Neural cell (in vitro differentiated cells): ENCODE data around the gene EBF3. TPM values are rescaled to one million over a fixed set of nuclear protein-coding genes. Genes with fewer than 3 reads are reported as not detected.

Source experiments
- H2AFZ ChIP-seq: fragments of 200-600, 300-800 bp; sonication (generic), shearing (Covaris generic); 2 replicates; pipeline ENCODE4 v1.6.0; 2014; ENCODE audit warnings: low read depth, mild to moderate bottlenecking, antibody characterized with exemption, low read length, moderate library complexity
- H3F3A ChIP-seq: fragments of 200-600 bp; shearing (Covaris generic); 2 replicates; pipeline ENCODE4 v1.6.1; 2016; ENCODE audit warnings: mild to moderate bottlenecking, moderate library complexity, mixed read lengths, antibody characterized with exemption, low read length; ENCODE audit not compliant: insufficient read depth, poor library complexity, severe bottlenecking
- H3K27ac ChIP-seq: fragments of 200-600, 300-800 bp; sonication (generic), shearing (Covaris generic); 2 replicates; pipeline ENCODE4 v1.5.1; 2014; ENCODE audit warnings: mild to moderate bottlenecking, low read length, moderate library complexity
- H3K27me3 ChIP-seq: fragments of 300-800, 200-600 bp; sonication (generic), shearing (Covaris generic); 2 replicates; pipeline ENCODE4 v1.6.0; 2014; ENCODE audit warnings: mild to moderate bottlenecking, low read depth, low read length, moderate library complexity; ENCODE audit not compliant: insufficient read depth
- H3K36me3 ChIP-seq: fragments of 300-800, 200-600 bp; sonication (generic), shearing (Covaris generic); 2 replicates; pipeline ENCODE4 v1.5.1; 2014; ENCODE audit warnings: mild to moderate bottlenecking, antibody characterized with exemption, low read length, moderate library complexity; ENCODE audit not compliant: insufficient read depth
- H3K4me2 ChIP-seq: fragments of 300-800, 200-600 bp; sonication (generic), shearing (Covaris generic); 2 replicates; pipeline ENCODE4 v1.6.0; 2014; ENCODE audit warnings: mild to moderate bottlenecking, low read length
- H3K4me3 ChIP-seq: fragments of 300-800, 200-600 bp; sonication (generic), shearing (Covaris generic); 2 replicates; pipeline ENCODE4 v1.5.1; 2014; ENCODE audit warnings: mild to moderate bottlenecking, low read length, moderate library complexity
- H3K79me2 ChIP-seq: fragments of 200-600 bp; shearing (Covaris generic); replicated peaks from 2 replicates; pipeline ENCODE4 v1.6.0; 2014; ENCODE audit warnings: mild to moderate bottlenecking, low read length, moderate library complexity; ENCODE audit not compliant: insufficient read depth
- H3K9ac ChIP-seq: fragments of 300-800, 200-600 bp; sonication (generic), shearing (Covaris generic); 2 replicates; pipeline ENCODE4 v1.6.1; 2016; ENCODE audit warnings: mild to moderate bottlenecking, low read length, mixed read lengths
- H3K9me2 ChIP-seq: fragments of 200-600 bp; shearing (Covaris generic); 2 replicates; pipeline ENCODE4 v1.6.1; 2016; ENCODE audit warnings: mild to moderate bottlenecking, low read length, mixed read lengths; ENCODE audit not compliant: insufficient read depth
- H3K9me3 ChIP-seq: fragments of 200-600, 300-800 bp; sonication (generic), shearing (Covaris generic); 2 replicates; pipeline ENCODE4 v1.6.1; 2016; ENCODE audit warnings: mild to moderate bottlenecking, mixed run types, low read length, moderate library complexity, mixed read lengths
- H4K20me1 ChIP-seq: fragments of 200-600 bp; shearing (Covaris generic); 2 replicates; pipeline ENCODE4 v1.6.1; 2016; ENCODE audit warnings: mild to moderate bottlenecking, mixed run types; ENCODE audit not compliant: insufficient read depth
- CTCF ChIP-seq: fragments of 450-650 bp; IDR thresholded peaks from 2 replicates; pipeline ENCODE4 v1.5.1; 2014; ENCODE audit warnings: antibody characterized with exemption, mild to moderate bottlenecking, moderate library complexity; ENCODE audit not compliant: poor library complexity, severe bottlenecking
- EP300 ChIP-seq: fragments of 450-650 bp; conservative IDR thresholded peaks from 2 replicates; pipeline ENCODE4 v1.6.1; 2014; ENCODE audit warnings: antibody characterized with exemption, mild to moderate bottlenecking, moderate library complexity; ENCODE audit not compliant: poor library complexity, severe bottlenecking
- EZH2 ChIP-seq: fragments of 200-600, 300-800 bp; shearing (Covaris generic), sonication (generic); IDR thresholded peaks from 2 replicates; pipeline ENCODE4 v1.6.1; 2014; ENCODE audit warnings: antibody characterized with exemption, low read length, borderline replicate concordance, mild to moderate bottlenecking; ENCODE audit not compliant: insufficient read depth, poor library complexity, severe bottlenecking
- MXI1 ChIP-seq: fragments of 450-650 bp; conservative IDR thresholded peaks from 2 replicates; pipeline ENCODE4 v1.6.1; 2014; ENCODE audit warnings: antibody characterized with exemption, mild to moderate bottlenecking; ENCODE audit not compliant: poor library complexity, severe bottlenecking
- POLR2AphosphoS5 ChIP-seq: IDR thresholded peaks from 2 replicates; pipeline ENCODE4 v1.6.1; 2012
- RAD21 ChIP-seq: fragments of 450-650 bp; conservative IDR thresholded peaks from 2 replicates; pipeline ENCODE4 v1.6.1; 2014; ENCODE audit warnings: antibody characterized with exemption, mild to moderate bottlenecking, moderate library complexity
- REST ChIP-seq: IDR thresholded peaks from 2 replicates; pipeline ENCODE4 v1.6.1; 2012; ENCODE audit warnings: borderline replicate concordance
- SMC3 ChIP-seq: fragments of 450-650 bp; conservative IDR thresholded peaks from 2 replicates; pipeline ENCODE4 v1.6.1; 2014; ENCODE audit warnings: antibody characterized with exemption, mild to moderate bottlenecking, moderate library complexity; ENCODE audit not compliant: poor library complexity
- TAF1 ChIP-seq: IDR thresholded peaks from 2 replicates; pipeline ENCODE4 v1.6.1; 2012; ENCODE audit warnings: low read depth
- polyA plus RNA-seq: library from polyadenylated mRNA; depleted of rRNA; stranded (reverse); fragments of >200 nt; gene quantifications from 2 replicates; pipeline ENCODE4 v1.2.3, GENCODE V29; 2014

The EBF3 gene
- polyA plus RNA-seq, 1 donor from 2014 or later, result 0.38 TPM

- H3K4me2 ChIP-seq, result no peak overlapping the region
- H3F3A ChIP-seq, result no peaks in the 10 kb centered on the region
- no peak overlapping the region for H3K27ac ChIP-seq
- H3K9me3 ChIP-seq, result no peaks in the 10 kb centered on the region
- no peaks in the 10 kb centered on the region for H3K79me2 ChIP-seq
- H3K9ac ChIP-seq, result no peak overlapping the region
- H3K9me2 ChIP-seq, result no peaks in the 10 kb centered on the region
- H3K27me3 ChIP-seq, result peaks cover 1% of the 10 kb centered on the region
- no peaks in the 10 kb centered on the region for H3K36me3 ChIP-seq
- no peaks in the 10 kb centered on the region for H4K20me1 ChIP-seq
- no peak overlapping the region for H2AFZ ChIP-seq
- no peak for TF ChIP-seq RAD21
- TF ChIP-seq SMC3, result no peak
- TF ChIP-seq EZH2, result no peak
- no peak for TF ChIP-seq CTCF
- TF ChIP-seq POLR2AphosphoS5, result no peak
- TF ChIP-seq MXI1, result no peak
- TF ChIP-seq TAF1, result no peak
- no peak for TF ChIP-seq REST
- TF ChIP-seq EP300, result no peak
- no peak overlapping the region for H3K4me3 ChIP-seq
Observed at GRCh38 chr10:129945064-129945463, 19.0 kb downstream of the EBF3 start.

- Histone ChIP-seq H4K20me1 (no peaks in the 10 kb centered on the region), H3K9ac (no peak overlapping the region), H3K9me3 (no peaks in the 10 kb centered on the region), H2AFZ (no peak overlapping the region), H3K79me2 (no peaks in the 10 kb centered on the region), H3K4me3 (no peak overlapping the region), H3K4me2 (no peak overlapping the region), H3K27me3 (no peaks in the 10 kb centered on the region), H3F3A (no peaks in the 10 kb centered on the region), H3K27ac (no peak overlapping the region), H3K9me2 (no peaks in the 10 kb centered on the region), H3K36me3 (no peaks in the 10 kb centered on the region)
- TF ChIP-seq EP300 (no peak), SMC3 (no peak), REST (no peak), POLR2AphosphoS5 (no peak), MXI1 (no peak), EZH2 (no peak), RAD21 (no peak), CTCF (no peak), TAF1 (no peak)
Observed at GRCh38 chr10:129944456-129944855, 19.6 kb downstream of the EBF3 start.
